Mesothelial cell of epicardium (in vitro differentiated cells): ENCODE results near the gene ACVRL1. TPM values are rescaled to one million over a fixed set of nuclear protein-coding genes. Genes with fewer than 3 reads are reported as not detected.

Experiments used
- DNase-seq, 2 experiments: peaks; one replicate each; pipeline ENCODE4 v3.0.0; 2021; ENCODE audit warnings: low spot score in 2 of 2; ENCODE audit not compliant: unreplicated experiment in 2 of 2
- H3K27ac Mint-ChIP-seq: 2 replicates; pipeline ENCODE4 v1.8.0; 2021; ENCODE audit warnings: mixed read lengths
- H3K27me3 Mint-ChIP-seq: 2 replicates; pipeline ENCODE4 v1.8.0; 2021; ENCODE audit warnings: low read depth, mixed read lengths
- H3K36me3 Mint-ChIP-seq: 2 replicates; pipeline ENCODE4 v1.8.0; 2021; ENCODE audit warnings: mixed read lengths
- H3K4me1 Mint-ChIP-seq: 2 replicates; pipeline ENCODE4 v1.8.0; 2021; ENCODE audit warnings: mixed read lengths
- H3K4me3 Mint-ChIP-seq: 2 replicates; pipeline ENCODE4 v1.8.0; 2021; ENCODE audit warnings: mild to moderate bottlenecking, moderate library complexity, mixed read lengths
- H3K9me3 Mint-ChIP-seq: 2 replicates; pipeline ENCODE4 v1.8.0; 2021; ENCODE audit warnings: mixed read lengths
- CTCF ChIP-seq: fragments of 200-600 bp; sonication (generic); IDR thresholded peaks from one replicate; pipeline ENCODE4 v1.5.0; 2021; ENCODE audit warnings: antibody characterized with exemption; ENCODE audit not compliant: unreplicated experiment
- total RNA-seq: library from RNA; stranded (reverse); gene quantifications from 3 replicates; pipeline ENCODE4 v1.2.1, GENCODE V29; 2021

ACVRL1 gene
- total RNA-seq, 1 donor from 2014 or later = not detected

- Mint-ChIP-seq H3K4me3 (no peak overlapping the region), H3K27me3 (peaks cover 2% of the 10 kb centered on the region), H3K27ac (no peak overlapping the region), H3K9me3 (no peaks in the 10 kb centered on the region), H3K36me3 (no peaks in the 10 kb centered on the region), H3K4me1 (peaks cover 12% of the 10 kb centered on the region)
- DNase-seq = no peak
- no peak for TF ChIP-seq CTCF
These were observed 6.0 kb downstream of the ACVRL1 start for GRCh38 chr12:51913071-51914033.

GRCh38 chr12:51914034-51914923, 7.0 kb downstream of the ACVRL1 start:
- Mint-ChIP-seq H3K27me3 (no peaks in the 10 kb centered on the region), H3K4me3 (no peak overlapping the region), H3K9me3 (no peaks in the 10 kb centered on the region), H3K27ac (no peak overlapping the region), H3K36me3 (no peaks in the 10 kb centered on the region), H3K4me1 (peaks cover 12% of the 10 kb centered on the region)
- no peak for DNase-seq
- TF ChIP-seq CTCF = no peak

- H3K4me1 Mint-ChIP-seq = peaks cover 12% of the 10 kb centered on the region
- H3K4me3 Mint-ChIP-seq = no peak overlapping the region
- H3K36me3 Mint-ChIP-seq = no peaks in the 10 kb centered on the region
- TF ChIP-seq CTCF = no peak
- no peak for DNase-seq
- no peaks in the 10 kb centered on the region for H3K27me3 Mint-ChIP-seq
- no peak overlapping the region for H3K27ac Mint-ChIP-seq
- H3K9me3 Mint-ChIP-seq = no peaks in the 10 kb centered on the region
These were observed 7.8 kb downstream of the ACVRL1 start for GRCh38 chr12:51915003-51915625.

GRCh38 chr12:51915951-51916350, 8.6 kb downstream of the ACVRL1 start:
- H3K4me3 Mint-ChIP-seq = no peak overlapping the region
- no peaks in the 10 kb centered on the region for H3K27me3 Mint-ChIP-seq
- no peak for TF ChIP-seq CTCF
- no peaks in the 10 kb centered on the region for H3K9me3 Mint-ChIP-seq
- H3K27ac Mint-ChIP-seq = no peak overlapping the region
- no peaks in the 10 kb centered on the region for H3K36me3 Mint-ChIP-seq
- no peak for DNase-seq
- peaks cover 9% of the 10 kb centered on the region for H3K4me1 Mint-ChIP-seq

- no peak for DNase-seq
- Mint-ChIP-seq H3K4me1 (peaks cover 3% of the 10 kb centered on the region), H3K36me3 (no peaks in the 10 kb centered on the region), H3K4me3 (no peak overlapping the region), H3K27ac (no peak overlapping the region), H3K27me3 (no peaks in the 10 kb centered on the region), H3K9me3 (no peaks in the 10 kb centered on the region)
- TF ChIP-seq CTCF = no peak
These were observed 9.8 kb downstream of the ACVRL1 start for GRCh38 chr12:51917041-51917590.
